Mononuclear cell (primary cell): ENCODE data around the gene ADCY4. TPM values are rescaled to one million over a fixed set of nuclear protein-coding genes. Genes with fewer than 3 reads are reported as not detected.
"Not testable (repeated sequence)": the region's sequence is repeated elsewhere in the genome, so short reads cannot be mapped to it uniquely, and the experiment has no call there.

Source experiments
- H3K27me3 ChIP-seq: 2 replicates; pipeline ENCODE4 v1.6.0; 2011; ENCODE audit warnings: low read length, control low read depth; ENCODE audit not compliant: insufficient read depth
- H3K4me1 ChIP-seq: 2 replicates; pipeline ENCODE4 v1.5.1; 2011; ENCODE audit warnings: mild to moderate bottlenecking, low read length, control low read depth; ENCODE audit not compliant: insufficient read depth
- H3K4me3 ChIP-seq: 2 replicates; pipeline ENCODE4 v1.5.1; 2011; ENCODE audit warnings: mild to moderate bottlenecking, low read length, moderate library complexity
- H3K9me3 ChIP-seq: 2 replicates; pipeline ENCODE4 v1.5.1; 2011; ENCODE audit warnings: low read depth, mild to moderate bottlenecking, control low read depth, low read length
- total RNA-seq: library from RNA; depleted of rRNA; stranded (reverse); fragments of >200 nt; gene quantifications from one replicate; pipeline ENCODE4 v1.2.3, GENCODE V29; 2012

Gene ADCY4
- 2.3 TPM for total RNA-seq

- H3K27me3 ChIP-seq, result peaks cover 21% of the 10 kb centered on the region
- H3K9me3 ChIP-seq, result no peaks in the 10 kb centered on the region
- H3K4me1 ChIP-seq, result peaks cover 93% of the 10 kb centered on the region
- H3K4me3 ChIP-seq, result peak within 1 kb of the TSS; percentile 0
These were observed at the start of gene ADCY4 for GRCh38 chr14:24334431-24335291. Gene ADCY4, minus strand, starts transcription at chr14:24335071. Its CDS starts 419 bp downstream, at chr14:24334652.

GRCh38 chr14:24384169-24384568 lies 49.3 kb upstream of the ADCY4 start:
- H3K4me1 ChIP-seq, result no peaks in the 10 kb centered on the region
- peaks cover 2% of the 10 kb centered on the region for H3K27me3 ChIP-seq
- no peak overlapping the region for H3K4me3 ChIP-seq
- H3K9me3 ChIP-seq, result no peaks in the 10 kb centered on the region

GRCh38 chr14:24382064-24382371 lies 47.1 kb upstream of the ADCY4 start:
- Histone ChIP-seq H3K4me1 (no peaks in the 10 kb centered on the region), H3K9me3 (no peaks in the 10 kb centered on the region), H3K4me3 (no peak overlapping the region), H3K27me3 (peaks cover 2% of the 10 kb centered on the region)

GRCh38 chr14:24381363-24382063 lies 46.6 kb upstream of the ADCY4 start:
- H3K9me3 ChIP-seq, result no peaks in the 10 kb centered on the region
- H3K4me3 ChIP-seq, result no peak overlapping the region
- no peaks in the 10 kb centered on the region for H3K4me1 ChIP-seq

GRCh38 chr14:24379907-24380730 lies 45.2 kb upstream of the ADCY4 start:
- Histone ChIP-seq H3K9me3 (no peaks in the 10 kb centered on the region), H3K27me3 (no peaks in the 10 kb centered on the region), H3K4me1 (no peaks in the 10 kb centered on the region), H3K4me3 (no peak overlapping the region)

More at GRCh38 chr14:24381363-24382063, 46.6 kb upstream of the ADCY4 start:
- H3K27me3 ChIP-seq, result peaks cover 2% of the 10 kb centered on the region

- H3K9me3 ChIP-seq, result no peaks in the 10 kb centered on the region
- H3K4me3 ChIP-seq, result no peak overlapping the region
- H3K27me3 ChIP-seq, result no peaks in the 10 kb centered on the region
- no peaks in the 10 kb centered on the region for H3K4me1 ChIP-seq
These were observed 44.4 kb upstream of the ADCY4 start for GRCh38 chr14:24378981-24379906.

- Histone ChIP-seq H3K4me3 (no peak overlapping the region), H3K27me3 (no peaks in the 10 kb centered on the region), H3K9me3 (no peaks in the 10 kb centered on the region), H3K4me1 (no peaks in the 10 kb centered on the region)
These were observed 43.5 kb upstream of the ADCY4 start for GRCh38 chr14:24378327-24378726.

GRCh38 chr14:24377657-24378056 lies 42.8 kb upstream of the ADCY4 start:
- Histone ChIP-seq H3K27me3 (no peaks in the 10 kb centered on the region), H3K4me3 (no peak overlapping the region), H3K9me3 (no peaks in the 10 kb centered on the region), H3K4me1 (no peaks in the 10 kb centered on the region)

- no peaks in the 10 kb centered on the region for H3K9me3 ChIP-seq
These were observed 42.3 kb upstream of the ADCY4 start for GRCh38 chr14:24377126-24377525.

GRCh38 chr14:24376448-24377070 lies 41.7 kb upstream of the ADCY4 start:
- Histone ChIP-seq H3K9me3 (no peaks in the 10 kb centered on the region), H3K27me3 (no peaks in the 10 kb centered on the region), H3K4me3 (no peak overlapping the region), H3K4me1 (no peaks in the 10 kb centered on the region)

More at GRCh38 chr14:24377126-24377525, 42.3 kb upstream of the ADCY4 start:
- Histone ChIP-seq H3K27me3 (no peaks in the 10 kb centered on the region), H3K4me3 (no peak overlapping the region), H3K4me1 (no peaks in the 10 kb centered on the region)

GRCh38 chr14:24372701-24373416 lies 38.0 kb upstream of the ADCY4 start:
- H3K27me3 ChIP-seq, result peaks cover 10% of the 10 kb centered on the region
- H3K9me3 ChIP-seq, result no peaks in the 10 kb centered on the region
- no peak overlapping the region for H3K4me3 ChIP-seq
- H3K4me1 ChIP-seq, result peaks cover 4% of the 10 kb centered on the region

GRCh38 chr14:24371605-24372004 lies 36.7 kb upstream of the ADCY4 start:
- H3K9me3 ChIP-seq, H3K4me3 ChIP-seq: not testable (repeated sequence)
- peaks cover 15% of the 10 kb centered on the region for H3K4me1 ChIP-seq
- H3K27me3 ChIP-seq, result peaks cover 22% of the 10 kb centered on the region

- Histone ChIP-seq H3K4me3 (no peak overlapping the region), H3K4me1 (peaks cover 24% of the 10 kb centered on the region), H3K9me3 (no peaks in the 10 kb centered on the region), H3K27me3 (peaks cover 30% of the 10 kb centered on the region)
These were observed 35.9 kb upstream of the ADCY4 start for GRCh38 chr14:24370748-24371147.
